A673 (cell line): ENCODE results near the gene ST6GALNAC4. TPM values are rescaled to one million over a fixed set of nuclear protein-coding genes. Genes with fewer than 3 reads are reported as not detected.

Experiments
- BruUV-seq: library from RNA; stranded (reverse); fragments of 400-500 nt; replicated peaks from 2 replicates; lab custom pipeline; 2021; lab: Mats Ljungman, UMichigan
- CTCF ChIA-PET: fragments of 300-600 bp; sonication (Branson Sonifier 250); formaldehyde crosslinking; loops from one replicate; lab custom pipeline; 2022; ENCODE audit warnings: antibody characterized with exemption; lab: Charles Lee
- POLR2A ChIA-PET: fragments of 300-600 bp; sonication (Branson Sonifier 250); formaldehyde crosslinking; loops from one replicate; lab custom pipeline; 2022; ENCODE audit warnings: antibody characterized with exemption; ENCODE audit not compliant: low non-redundant PET; lab: Charles Lee
- DNase-seq: peaks from one replicate; pipeline ENCODE4 v3.0.0-alpha.2; 2015; ENCODE audit warnings: low spot score
- H3K27ac ChIP-seq: fragments of 200-600 bp; sonication (generic); 2 replicates; pipeline ENCODE4 v1.5.1; 2016; ENCODE audit warnings: mixed run types, low read depth, mild to moderate bottlenecking, mixed read lengths, antibody characterized with exemption, low read length; ENCODE audit not compliant: poor library complexity, severe bottlenecking
- H3K27me3 ChIP-seq: fragments of 200-600 bp; sonication (generic); replicated peaks from 2 replicates; pipeline ENCODE4 v1.6.1; 2017; ENCODE audit warnings: mixed run types, low read depth, mild to moderate bottlenecking, mixed read lengths, antibody characterized with exemption, low read length; ENCODE audit not compliant: insufficient read depth, poor library complexity
- H3K36me3 ChIP-seq: fragments of 200-600 bp; sonication (generic); 2 replicates; pipeline ENCODE4 v1.6.1; 2016; ENCODE audit warnings: mixed run types, mild to moderate bottlenecking, mixed read lengths, antibody characterized with exemption, low read length; ENCODE audit not compliant: insufficient read depth, poor library complexity, severe bottlenecking
- H3K4me1 ChIP-seq: fragments of 200-600 bp; sonication (generic); 2 replicates; pipeline ENCODE4 v1.6.1; 2017; ENCODE audit warnings: mixed run types, mild to moderate bottlenecking, mixed read lengths, antibody characterized with exemption, low read length; ENCODE audit not compliant: insufficient read depth, poor library complexity, severe bottlenecking
- H3K4me3 ChIP-seq: fragments of 200-600 bp; sonication (generic); 2 replicates; pipeline ENCODE4 v1.5.1; 2016; ENCODE audit warnings: low read depth, mixed run types, mild to moderate bottlenecking, mixed read lengths, low read length; ENCODE audit not compliant: poor library complexity, severe bottlenecking
- H3K9me3 ChIP-seq: fragments of 200-600 bp; sonication (generic); 2 replicates; pipeline ENCODE4 v1.6.1; 2016; ENCODE audit warnings: mixed run types, low read depth, mild to moderate bottlenecking, mixed read lengths, antibody characterized with exemption, low read length; ENCODE audit not compliant: poor library complexity, severe bottlenecking
- EZH2 ChIP-seq: fragments of 200-600 bp; sonication (generic); IDR thresholded peaks from 2 replicates; pipeline ENCODE4 v1.6.1; 2017; ENCODE audit warnings: borderline replicate concordance, low read depth, mild to moderate bottlenecking, mixed read lengths, antibody characterized with exemption, low read length; ENCODE audit not compliant: poor library complexity, severe bottlenecking
- intact Hi-C: fragments of 100-400 bp; cut with micrococcal nuclease; formaldehyde crosslinking; loops from one replicate; pipeline ENCODE4 v1.10.0; 2022; ENCODE audit not compliant: unreplicated experiment
- total RNA-seq: library from RNA; stranded (reverse); gene quantifications from 2 replicates; pipeline ENCODE4 v1.2.3, GENCODE V29; 2021
- TF ChIP-seq, protein P1 (sequence below): fragments of 300-800, 200-600 bp; sonication (generic); conservative IDR thresholded peaks from 2 replicates; pipeline ENCODE4 v1.5.1; 2017; ENCODE audit warnings: low read depth, mild to moderate bottlenecking, antibody characterized with exemption, low read length, moderate library complexity, mixed read lengths

The ST6GALNAC4 gene
- total RNA-seq, 1 experiment from 2014 or later: 11.8 TPM

DNA sequence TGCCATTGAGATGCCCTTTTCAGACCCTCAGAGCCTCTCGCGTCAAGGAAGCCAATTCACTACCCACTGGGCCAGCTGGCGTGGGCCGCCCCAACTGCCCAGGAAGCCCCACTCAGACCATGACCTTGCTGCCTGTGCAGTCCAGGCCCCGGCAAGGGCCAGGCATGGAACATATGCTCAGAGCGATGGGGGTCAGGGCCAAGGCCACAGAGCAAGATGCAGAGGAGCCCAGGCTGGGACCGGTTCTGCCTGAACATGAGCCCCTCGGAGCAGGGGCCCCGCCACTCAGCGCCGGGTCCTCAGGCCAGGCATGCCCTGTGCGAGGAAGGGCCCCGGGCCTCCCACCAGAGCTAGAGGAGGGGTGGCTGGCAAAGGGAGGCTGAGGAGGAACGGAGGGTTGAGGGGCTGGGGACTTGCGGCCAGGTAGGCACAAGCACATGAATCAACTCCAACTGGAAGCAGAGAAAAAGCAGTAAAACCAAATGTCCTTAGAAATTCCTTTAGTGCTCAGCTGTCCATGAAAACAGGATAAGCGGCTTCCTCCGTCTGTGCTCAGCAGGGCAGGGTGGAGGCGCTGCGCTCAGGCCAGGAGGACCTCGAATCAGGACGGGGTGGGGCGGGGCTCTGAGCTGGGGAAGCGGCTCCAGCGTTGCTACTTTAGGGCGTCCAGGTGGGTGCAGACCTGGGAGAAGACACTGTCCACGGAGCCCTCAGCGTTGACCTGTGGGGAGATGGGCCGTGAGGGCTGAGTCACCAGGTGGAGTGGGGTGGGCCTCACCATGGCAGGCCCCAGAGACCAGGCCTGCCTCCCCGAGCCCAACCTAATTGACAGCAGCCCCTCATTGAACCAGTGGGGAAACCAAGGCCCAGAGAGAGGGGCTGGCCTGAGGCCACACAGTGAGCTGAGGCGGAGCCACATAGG, 49.2 kb downstream of the ST6GALNAC4 start:
- CTCF ChIA-PET: interaction anchor here (0.5 kb wide), 1 partner anchor 363 kb away, joined by 5 read pairs; no protein-coding TSS in a partner anchor
- Histone ChIP-seq H3K36me3 (no peaks in the 10 kb centered on the region), H3K27ac (no peak overlapping the region), H3K4me3 (no peak overlapping the region), H3K27me3 (no peaks in the 10 kb centered on the region), H3K9me3 (no peaks in the 10 kb centered on the region), H3K4me1 (no peaks in the 10 kb centered on the region)
- DNase-seq: no peak
- TF ChIP-seq, protein P1, sequence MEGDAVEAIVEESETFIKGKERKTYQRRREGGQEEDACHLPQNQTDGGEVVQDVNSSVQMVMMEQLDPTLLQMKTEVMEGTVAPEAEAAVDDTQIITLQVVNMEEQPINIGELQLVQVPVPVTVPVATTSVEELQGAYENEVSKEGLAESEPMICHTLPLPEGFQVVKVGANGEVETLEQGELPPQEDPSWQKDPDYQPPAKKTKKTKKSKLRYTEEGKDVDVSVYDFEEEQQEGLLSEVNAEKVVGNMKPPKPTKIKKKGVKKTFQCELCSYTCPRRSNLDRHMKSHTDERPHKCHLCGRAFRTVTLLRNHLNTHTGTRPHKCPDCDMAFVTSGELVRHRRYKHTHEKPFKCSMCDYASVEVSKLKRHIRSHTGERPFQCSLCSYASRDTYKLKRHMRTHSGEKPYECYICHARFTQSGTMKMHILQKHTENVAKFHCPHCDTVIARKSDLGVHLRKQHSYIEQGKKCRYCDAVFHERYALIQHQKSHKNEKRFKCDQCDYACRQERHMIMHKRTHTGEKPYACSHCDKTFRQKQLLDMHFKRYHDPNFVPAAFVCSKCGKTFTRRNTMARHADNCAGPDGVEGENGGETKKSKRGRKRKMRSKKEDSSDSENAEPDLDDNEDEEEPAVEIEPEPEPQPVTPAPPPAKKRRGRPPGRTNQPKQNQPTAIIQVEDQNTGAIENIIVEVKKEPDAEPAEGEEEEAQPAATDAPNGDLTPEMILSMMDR: no peak
- no peak for TF ChIP-seq EZH2
- BruUV-seq: no TSS peak
- intact Hi-C loops: loop anchor here (5.0 kb wide), 1 partner anchor 80 kb away; the partner anchor contains the start of gene CDK9
- POLR2A ChIA-PET: no interaction called here

DNA sequence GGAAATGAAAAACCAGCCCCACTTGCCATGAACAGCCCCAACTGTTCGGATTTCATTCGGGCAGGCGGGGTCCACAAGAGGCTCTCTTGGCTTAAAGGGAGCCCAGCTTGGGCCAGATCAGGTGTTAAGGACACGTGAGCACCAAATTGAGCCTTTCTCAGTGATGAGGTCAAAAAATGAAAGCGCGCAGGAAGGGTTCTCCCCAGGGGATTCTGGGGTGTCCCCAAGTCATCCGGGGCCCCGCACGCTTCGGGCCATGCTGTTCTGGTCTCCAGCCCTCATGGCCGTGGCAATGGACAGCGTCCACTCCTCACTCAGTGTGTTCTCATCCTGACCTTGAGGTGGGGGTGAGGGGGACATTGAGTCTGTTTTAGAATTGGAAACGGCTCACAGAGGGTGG, 50.3 kb downstream of the ST6GALNAC4 start:
- POLR2A ChIA-PET: no interaction called here
- BruUV-seq: no TSS peak
- no peaks in the 10 kb centered on the region for H3K36me3 ChIP-seq
- no peaks in the 10 kb centered on the region for H3K9me3 ChIP-seq
- H3K4me1 ChIP-seq: no peaks in the 10 kb centered on the region
- TF ChIP-seq, protein P1: no peak
- no peak for TF ChIP-seq EZH2
- CTCF ChIA-PET: no interaction called here
- H3K27ac ChIP-seq: no peak overlapping the region
- no peaks in the 10 kb centered on the region for H3K27me3 ChIP-seq
- intact Hi-C loops: loop anchor here (5.0 kb wide), 1 partner anchor 79 kb away; the partner anchor contains the start of gene CDK9
- no peak overlapping the region for H3K4me3 ChIP-seq
- DNase-seq: no peak

DNA sequence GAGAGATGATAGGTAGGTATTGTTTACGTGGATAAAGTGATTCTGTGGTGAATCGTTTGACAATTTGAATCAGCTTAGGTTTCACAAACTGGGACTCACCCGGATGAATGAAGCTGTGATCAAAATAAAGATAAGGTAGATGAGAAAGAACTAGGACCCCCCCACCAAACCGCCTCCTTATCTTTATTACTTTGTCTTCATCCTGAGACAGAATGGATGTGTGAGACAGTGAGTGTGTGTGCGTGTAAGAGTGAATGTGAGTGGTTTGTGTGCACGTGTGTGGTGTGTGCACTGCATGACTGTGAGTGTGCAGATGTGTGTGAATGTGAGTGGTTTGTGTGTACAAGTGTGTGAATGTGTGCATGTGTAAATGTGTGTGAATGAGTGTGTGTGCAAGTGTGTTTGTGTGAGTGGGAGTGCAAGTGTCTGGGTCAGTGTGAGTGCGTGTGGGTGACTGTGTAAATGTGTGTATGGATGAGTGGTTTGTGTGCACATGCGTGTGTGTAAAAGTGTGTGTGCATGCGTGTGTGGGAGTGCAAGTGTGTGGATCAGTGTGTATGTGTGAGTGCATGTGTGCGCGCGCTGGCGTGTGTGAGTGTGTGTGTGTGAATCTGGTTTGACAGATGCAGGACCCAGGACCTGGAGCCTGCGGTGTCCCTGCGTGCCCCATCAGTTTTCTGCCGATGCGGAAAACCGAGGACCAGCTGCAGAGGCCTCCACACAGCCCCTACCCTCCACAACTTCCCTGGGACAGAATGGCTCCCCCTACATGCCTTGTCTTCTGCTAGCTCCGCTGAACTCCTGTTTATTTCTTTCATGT, 51.0 kb downstream of the ST6GALNAC4 start:
- POLR2A ChIA-PET: no interaction called here
- no TSS peak for BruUV-seq

More for the DNA sequence above, 51.0 kb downstream of the ST6GALNAC4 start:
- no peaks in the 10 kb centered on the region for H3K27me3 ChIP-seq
- DNase-seq: no peak
- H3K9me3 ChIP-seq: no peaks in the 10 kb centered on the region
- no peak overlapping the region for H3K27ac ChIP-seq
- CTCF ChIA-PET: no interaction called here
- no peaks in the 10 kb centered on the region for H3K4me1 ChIP-seq
- intact Hi-C loops: loop anchor here (5.0 kb wide), 1 partner anchor 79 kb away; the partner anchor contains the start of gene CDK9
- no peak overlapping the region for H3K4me3 ChIP-seq
- H3K36me3 ChIP-seq: no peaks in the 10 kb centered on the region
- no peak for TF ChIP-seq EZH2
- TF ChIP-seq, protein P1: no peak
